ENCODE results near the gene SERPINE2. TPM values are rescaled to one million over a fixed set of nuclear protein-coding genes. Genes with fewer than 3 reads are reported as not detected.

SERPINE2 gene
- polyA plus RNA-seq, 1 experiment, result 24.0 TPM

- POLR2A ChIA-PET, result no interaction called here
- CTCF ChIA-PET, result no interaction called here
- no peak overlapping the region for H3K4me3 ChIP-seq (ENCODE audit: low read depth, low read length)
- H3K9me3 ChIP-seq (ENCODE audit: control insufficient read depth, insufficient read depth, low read length), result no peaks in the 10 kb centered on the region
- H3K27ac ChIP-seq (ENCODE audit: low read depth, low read length), result no peak overlapping the region
- TF ChIP-seq, protein P1, sequence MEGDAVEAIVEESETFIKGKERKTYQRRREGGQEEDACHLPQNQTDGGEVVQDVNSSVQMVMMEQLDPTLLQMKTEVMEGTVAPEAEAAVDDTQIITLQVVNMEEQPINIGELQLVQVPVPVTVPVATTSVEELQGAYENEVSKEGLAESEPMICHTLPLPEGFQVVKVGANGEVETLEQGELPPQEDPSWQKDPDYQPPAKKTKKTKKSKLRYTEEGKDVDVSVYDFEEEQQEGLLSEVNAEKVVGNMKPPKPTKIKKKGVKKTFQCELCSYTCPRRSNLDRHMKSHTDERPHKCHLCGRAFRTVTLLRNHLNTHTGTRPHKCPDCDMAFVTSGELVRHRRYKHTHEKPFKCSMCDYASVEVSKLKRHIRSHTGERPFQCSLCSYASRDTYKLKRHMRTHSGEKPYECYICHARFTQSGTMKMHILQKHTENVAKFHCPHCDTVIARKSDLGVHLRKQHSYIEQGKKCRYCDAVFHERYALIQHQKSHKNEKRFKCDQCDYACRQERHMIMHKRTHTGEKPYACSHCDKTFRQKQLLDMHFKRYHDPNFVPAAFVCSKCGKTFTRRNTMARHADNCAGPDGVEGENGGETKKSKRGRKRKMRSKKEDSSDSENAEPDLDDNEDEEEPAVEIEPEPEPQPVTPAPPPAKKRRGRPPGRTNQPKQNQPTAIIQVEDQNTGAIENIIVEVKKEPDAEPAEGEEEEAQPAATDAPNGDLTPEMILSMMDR (IDR thresholded peaks at IDR 0.05; ENCODE audit: low read depth, low read length), result no peak
- DNase-seq (ENCODE audit: low read depth, low spot score), result no peak
- no peaks in the 10 kb centered on the region for H3K27me3 ChIP-seq (ENCODE audit: control insufficient read depth, insufficient read depth, low read length)
Measured at GRCh38 chr2:224060783-224061482, 21.8 kb upstream of the SERPINE2 start.

- Histone ChIP-seq H3K27ac (ENCODE audit: low read depth, low read length) (no peak overlapping the region), H3K27me3 (ENCODE audit: control insufficient read depth, insufficient read depth, low read length) (no peaks in the 10 kb centered on the region), H3K9me3 (ENCODE audit: control insufficient read depth, insufficient read depth, low read length) (no peaks in the 10 kb centered on the region), H3K4me3 (ENCODE audit: low read depth, low read length) (no peak overlapping the region)
- no peak for DNase-seq (ENCODE audit: low read depth, low spot score)
- POLR2A ChIA-PET, result no interaction called here
- TF ChIP-seq, protein P1 (IDR thresholded peaks at IDR 0.05; ENCODE audit: low read depth, low read length), result no peak
- CTCF ChIA-PET, result no interaction called here
Measured at GRCh38 chr2:224059178-224059577, 20.1 kb upstream of the SERPINE2 start.

- H3K9me3 ChIP-seq (ENCODE audit: control insufficient read depth, insufficient read depth, low read length), result no peaks in the 10 kb centered on the region
- TF ChIP-seq, protein P1 (IDR thresholded peaks at IDR 0.05; ENCODE audit: low read depth, low read length), result no peak; the same call in 1 of the 2 replicates
- no peaks in the 10 kb centered on the region for H3K27me3 ChIP-seq (ENCODE audit: control insufficient read depth, insufficient read depth, low read length)
- ChIA-PET CTCF (interaction anchor here (0.5 to 0.6 kb wide), 2 partner anchors 12 to 602 kb away, joined by 3 to 4 read pairs; no protein-coding TSS in a partner anchor), POLR2A (no interaction called here)
- H3K27ac ChIP-seq (ENCODE audit: low read depth, low read length), result no peak overlapping the region
- DNase-seq (ENCODE audit: low read depth, low spot score), result no peak
- H3K4me3 ChIP-seq (ENCODE audit: low read depth, low read length), result no peak overlapping the region
Measured at GRCh38 chr2:224058048-224058775, 19.1 kb upstream of the SERPINE2 start.

DNA sequence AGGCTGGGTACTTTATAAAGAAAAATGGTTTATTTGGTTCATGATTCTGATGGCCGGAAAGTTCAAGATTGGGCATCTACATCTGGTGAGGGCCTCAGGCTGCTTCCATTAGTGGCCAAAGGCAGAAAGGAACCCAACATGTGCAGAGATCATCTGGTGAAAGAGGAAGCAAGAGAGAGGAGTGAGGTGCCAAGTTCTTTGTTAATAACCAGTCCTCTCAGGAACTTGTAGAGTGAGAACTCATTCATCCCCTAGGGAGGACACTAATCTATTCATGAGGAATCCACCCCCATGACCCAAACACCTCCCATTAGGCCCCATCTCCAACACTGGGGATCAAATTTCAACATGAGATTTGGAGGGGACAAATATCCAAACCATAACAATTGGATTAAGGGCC is 17.8 kb upstream of the SERPINE2 start:
- Histone ChIP-seq H3K4me3 (ENCODE audit: low read depth, low read length) (no peak overlapping the region), H3K9me3 (ENCODE audit: control insufficient read depth, insufficient read depth, low read length) (no peaks in the 10 kb centered on the region), H3K27ac (ENCODE audit: low read depth, low read length) (no peak overlapping the region), H3K27me3 (ENCODE audit: control insufficient read depth, insufficient read depth, low read length) (no peaks in the 10 kb centered on the region)
- TF ChIP-seq, protein P1 (IDR thresholded peaks at IDR 0.05; ENCODE audit: low read depth, low read length), result no peak
- CTCF ChIA-PET, result no interaction called here
- no peak for DNase-seq (ENCODE audit: low read depth, low spot score)
- POLR2A ChIA-PET, result no interaction called here

GRCh38 chr2:224055101-224055500 is 16.0 kb upstream of the SERPINE2 start:
- TF ChIP-seq, protein P1 (IDR thresholded peaks at IDR 0.05; ENCODE audit: low read depth, low read length), result no peak
- no peak overlapping the region for H3K4me3 ChIP-seq (ENCODE audit: low read depth, low read length)
- DNase-seq (ENCODE audit: low read depth, low spot score), result no peak
- ChIA-PET CTCF (interaction anchor here (0.9 kb wide), 1 partner anchor 62 kb away, joined by 3 read pairs; no protein-coding TSS in a partner anchor), POLR2A (no interaction called here)
- H3K27me3 ChIP-seq (ENCODE audit: control insufficient read depth, insufficient read depth, low read length), result no peaks in the 10 kb centered on the region
- H3K9me3 ChIP-seq (ENCODE audit: control insufficient read depth, insufficient read depth, low read length), result no peaks in the 10 kb centered on the region
- H3K27ac ChIP-seq (ENCODE audit: low read depth, low read length), result no peak overlapping the region
